Middle frontal gyrus (tissue), 1 donor: ENCODE measurements around the gene PTPN18.
"Not testable (repeated sequence)": the region's sequence is repeated elsewhere in the genome, so short reads cannot be mapped to it uniquely, and the experiment has no call there.

Experiments used
- DNase-seq: peaks from one replicate; pipeline ENCODE4 v3.0.0-alpha.2; 2015; ENCODE audit warnings: low spot score; ENCODE audit errors: extremely low spot score

The PTPN18 gene, protein sequence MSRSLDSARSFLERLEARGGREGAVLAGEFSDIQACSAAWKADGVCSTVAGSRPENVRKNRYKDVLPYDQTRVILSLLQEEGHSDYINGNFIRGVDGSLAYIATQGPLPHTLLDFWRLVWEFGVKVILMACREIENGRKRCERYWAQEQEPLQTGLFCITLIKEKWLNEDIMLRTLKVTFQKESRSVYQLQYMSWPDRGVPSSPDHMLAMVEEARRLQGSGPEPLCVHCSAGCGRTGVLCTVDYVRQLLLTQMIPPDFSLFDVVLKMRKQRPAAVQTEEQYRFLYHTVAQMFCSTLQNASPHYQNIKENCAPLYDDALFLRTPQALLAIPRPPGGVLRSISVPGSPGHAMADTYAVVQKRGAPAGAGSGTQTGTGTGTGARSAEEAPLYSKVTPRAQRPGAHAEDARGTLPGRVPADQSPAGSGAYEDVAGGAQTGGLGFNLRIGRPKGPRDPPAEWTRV

DNA sequence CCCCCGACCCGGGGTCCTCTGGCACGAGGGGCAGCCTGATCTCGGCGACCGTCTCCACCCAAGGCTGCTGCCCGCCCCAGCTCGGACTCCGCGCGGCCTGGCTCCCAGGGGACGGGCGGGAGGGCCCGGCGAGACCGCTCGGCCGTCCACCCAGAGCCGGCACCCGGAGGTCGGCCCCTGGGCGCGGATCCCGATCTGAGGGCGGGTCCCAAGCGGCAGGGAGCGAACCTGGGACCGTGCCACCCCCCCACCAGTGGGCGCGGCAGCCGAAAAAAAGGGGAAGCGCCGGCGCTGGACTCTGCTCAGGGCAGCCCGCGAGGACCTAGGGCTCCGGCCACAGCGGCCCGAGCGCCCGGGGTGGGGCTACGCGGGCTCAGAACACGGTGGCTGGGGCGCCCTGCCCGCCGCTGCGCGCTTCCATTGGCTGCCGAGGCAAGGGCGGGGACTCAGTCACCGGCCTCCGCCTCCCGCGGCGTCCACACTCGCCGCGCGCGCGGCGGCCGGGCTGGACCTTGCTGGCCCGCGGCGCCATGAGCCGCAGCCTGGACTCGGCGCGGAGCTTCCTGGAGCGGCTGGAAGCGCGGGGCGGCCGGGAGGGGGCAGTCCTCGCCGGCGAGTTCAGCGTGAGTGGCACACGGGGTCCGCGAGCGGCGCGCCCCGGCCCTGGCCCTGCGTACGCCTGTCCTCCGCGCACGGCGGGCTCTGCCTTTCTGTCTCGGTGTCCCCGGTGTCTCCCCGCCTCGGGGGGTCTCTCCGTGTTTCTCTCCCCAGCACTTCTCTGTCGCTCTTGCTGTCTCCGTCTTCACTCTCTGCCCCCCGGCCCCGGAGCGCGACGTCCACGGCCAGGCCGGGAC, at the start of gene PTPN18:
PTPN18 (plus strand) TSS at position 479 of the 854 bp plus-strand sequence; CDS start at position 531, 52 bp downstream.
- DNase-seq, result peak; percentile 85

DNA sequence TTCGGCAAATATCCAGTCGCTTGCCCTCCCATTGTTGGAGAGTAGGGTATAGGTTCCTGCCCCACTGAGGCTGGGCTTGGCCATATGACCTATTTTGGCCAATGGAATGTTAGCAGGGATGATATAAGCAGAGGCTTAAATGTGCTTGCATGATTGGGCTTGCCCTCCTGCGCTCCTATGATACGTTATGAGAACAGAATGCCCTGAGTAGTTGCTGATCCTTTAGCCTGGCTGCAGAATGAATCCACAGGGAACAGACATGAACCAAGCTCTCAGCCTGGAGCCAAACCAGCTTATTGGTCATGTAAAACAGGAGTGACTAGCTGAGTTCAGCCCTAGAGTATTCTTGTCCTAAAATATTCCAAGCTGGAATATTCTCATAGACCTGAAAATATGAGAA, 48.0 kb upstream of the PTPN18 start:
- no peak for DNase-seq

DNA sequence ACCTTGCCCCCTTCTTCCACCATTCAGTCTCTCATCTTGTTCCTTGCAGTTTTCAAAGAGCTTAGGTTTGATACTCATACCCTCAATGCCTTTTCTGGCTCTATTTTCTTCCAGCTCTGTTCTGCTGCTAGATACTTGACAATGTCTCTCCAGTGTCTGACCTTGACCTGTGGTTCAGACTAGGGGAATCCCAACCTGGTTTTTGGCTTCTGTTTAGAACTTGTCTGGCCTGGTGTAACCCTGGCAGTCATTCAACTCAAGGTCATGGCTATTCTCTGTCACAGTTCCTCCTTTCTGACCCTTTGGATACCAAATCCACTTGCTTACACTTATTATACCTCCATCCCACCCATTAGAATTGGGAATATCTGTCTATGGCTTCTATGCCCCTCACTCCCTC, 45.0 kb upstream of the PTPN18 start:
- no peak for DNase-seq

DNA sequence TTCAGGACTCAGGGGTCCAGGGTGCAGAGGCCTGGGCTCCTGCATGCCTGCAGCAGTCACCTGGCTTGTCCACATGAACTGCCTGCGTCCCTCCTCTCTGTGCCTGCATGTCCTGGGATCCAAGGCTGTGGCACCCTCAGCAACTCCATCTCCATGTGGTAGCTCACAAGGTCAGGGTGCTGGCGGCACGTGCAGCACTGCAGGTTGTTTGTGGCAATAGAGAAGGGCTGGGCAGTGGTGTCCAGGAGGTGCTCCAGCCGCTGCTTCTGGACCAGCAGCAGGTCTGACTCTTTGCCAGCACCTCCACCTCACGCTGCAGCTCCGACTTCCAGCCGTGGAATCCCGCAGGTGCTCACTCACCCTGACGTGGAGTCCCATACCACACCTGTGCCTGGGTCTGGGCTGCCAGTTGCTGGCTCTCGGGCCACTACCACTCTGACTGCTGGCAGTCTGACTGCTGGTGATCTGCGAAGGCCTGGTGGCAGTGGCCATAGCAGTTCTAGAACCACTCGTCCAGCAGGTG, 42.0 kb upstream of the PTPN18 start:
- no peak for DNase-seq

DNA sequence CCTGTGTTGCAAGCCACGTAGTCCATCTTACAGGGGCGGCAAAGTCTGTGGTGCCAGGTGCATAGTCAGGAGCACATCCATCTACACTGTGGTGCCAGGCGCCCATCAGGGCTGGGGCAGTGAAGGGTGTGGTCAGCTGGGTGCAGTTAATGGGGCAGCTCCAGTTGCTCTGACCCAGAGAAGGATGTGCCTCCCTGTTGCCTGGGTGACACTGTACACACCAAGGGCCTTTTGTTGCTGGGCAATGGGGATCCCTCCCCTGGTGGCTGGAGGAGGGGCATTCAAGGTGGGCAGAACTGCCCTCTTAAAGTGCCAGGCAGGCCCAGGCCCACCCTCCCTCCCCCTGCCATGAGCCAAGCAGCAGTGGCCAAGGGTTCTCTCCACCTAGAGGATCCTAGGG, 41.5 kb upstream of the PTPN18 start:
- no peak for DNase-seq

DNA sequence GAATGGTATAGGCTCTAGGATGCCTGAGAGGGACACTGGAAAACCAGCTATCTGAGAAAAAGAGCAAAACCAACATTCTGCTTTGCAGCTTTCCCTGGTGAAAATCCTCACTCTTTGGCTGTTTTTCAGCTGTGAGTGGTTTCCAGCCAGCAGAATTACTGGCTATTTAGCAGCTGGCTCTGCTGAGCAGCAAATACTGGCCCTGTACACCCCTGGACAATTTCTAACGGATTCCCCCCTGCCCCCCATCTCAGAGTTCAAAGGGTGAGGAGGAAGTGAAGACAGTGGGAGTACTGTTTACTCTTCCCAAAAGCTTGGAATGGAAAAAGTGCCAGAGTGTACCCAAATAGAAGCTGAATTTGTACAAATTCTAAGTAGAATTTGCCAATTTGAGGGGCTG, 39.3 kb upstream of the PTPN18 start:
- no peak for DNase-seq

DNA sequence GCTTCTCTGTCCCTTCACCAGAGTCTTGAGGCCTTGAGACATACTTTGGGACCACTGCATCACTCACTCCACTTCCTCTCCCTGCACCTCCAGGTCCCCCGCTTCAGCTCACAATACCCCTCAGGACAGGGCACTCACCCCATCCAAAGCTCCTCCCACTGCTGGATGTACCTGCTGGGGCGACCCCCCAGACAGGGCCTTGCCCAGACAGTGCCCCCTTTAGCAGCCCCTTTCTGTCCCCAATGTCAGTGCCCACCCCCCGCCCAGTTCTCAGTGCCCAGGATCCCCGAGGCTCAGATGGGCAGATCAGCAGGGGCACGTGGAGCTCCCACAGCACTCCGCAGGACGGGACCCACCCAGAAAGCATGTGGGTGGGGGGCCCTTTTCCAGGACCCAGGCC, 37.0 kb upstream of the PTPN18 start:
- DNase-seq, result no peak

DNA sequence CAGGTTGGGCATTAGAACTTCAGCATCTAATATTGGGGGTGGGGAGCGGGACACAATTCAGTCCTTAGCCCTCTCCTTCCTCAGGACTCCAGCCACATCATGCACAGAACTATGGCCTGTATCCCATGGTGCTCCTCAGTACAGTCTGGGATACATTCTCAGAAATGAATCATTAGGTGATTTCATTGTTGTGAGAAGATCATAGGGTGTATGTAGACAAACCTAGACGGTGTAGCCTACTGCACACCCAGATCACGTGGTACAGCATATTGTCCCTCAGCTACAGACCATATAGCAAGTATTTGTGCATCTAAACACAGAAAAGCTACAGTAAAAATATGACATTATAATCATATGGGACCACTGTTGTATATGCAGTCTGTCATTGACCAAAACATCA, 36.3 kb upstream of the PTPN18 start:
- no peak for DNase-seq

DNA sequence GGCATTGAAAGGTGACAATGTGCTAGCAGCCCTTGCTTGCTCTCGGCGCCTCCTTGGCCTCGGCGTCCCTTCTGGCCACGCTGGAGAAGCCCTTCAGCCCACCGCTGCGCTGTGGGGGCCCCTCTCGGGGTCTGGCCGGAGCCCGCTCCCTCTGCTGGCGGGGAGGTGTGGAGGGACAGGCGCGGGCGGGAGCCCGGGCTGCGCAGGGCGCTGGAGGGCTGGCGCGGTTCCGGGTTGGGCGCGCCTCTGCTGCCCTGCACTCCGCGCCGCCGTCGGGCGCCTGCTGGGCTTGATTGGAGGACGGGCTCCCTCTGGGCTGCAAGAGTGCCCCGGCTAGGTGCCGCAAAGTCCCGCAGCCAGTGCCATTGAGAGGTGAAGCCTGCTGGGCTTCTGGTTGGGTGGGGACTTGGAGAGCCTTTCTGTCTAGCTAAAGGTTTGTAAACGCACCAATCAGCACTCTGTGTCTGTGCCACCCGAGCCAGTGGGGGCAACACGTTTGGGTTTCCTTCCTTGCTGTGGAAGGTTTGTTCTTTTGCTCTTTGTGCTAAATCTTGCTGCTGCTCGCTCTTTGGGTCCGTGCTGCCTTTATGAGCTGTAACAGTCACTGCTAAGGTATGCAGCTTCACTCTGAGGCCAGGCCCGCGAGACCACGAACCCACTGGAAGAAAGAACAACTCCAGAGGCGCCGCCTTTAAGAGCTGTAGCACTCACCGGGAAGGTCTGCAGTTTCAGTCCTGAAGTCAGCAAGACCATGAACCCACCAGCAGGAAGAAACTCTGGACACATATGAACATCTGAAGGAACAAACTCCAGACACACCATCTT, 27.9 kb upstream of the PTPN18 start:
- DNase-seq, result no peak

DNA sequence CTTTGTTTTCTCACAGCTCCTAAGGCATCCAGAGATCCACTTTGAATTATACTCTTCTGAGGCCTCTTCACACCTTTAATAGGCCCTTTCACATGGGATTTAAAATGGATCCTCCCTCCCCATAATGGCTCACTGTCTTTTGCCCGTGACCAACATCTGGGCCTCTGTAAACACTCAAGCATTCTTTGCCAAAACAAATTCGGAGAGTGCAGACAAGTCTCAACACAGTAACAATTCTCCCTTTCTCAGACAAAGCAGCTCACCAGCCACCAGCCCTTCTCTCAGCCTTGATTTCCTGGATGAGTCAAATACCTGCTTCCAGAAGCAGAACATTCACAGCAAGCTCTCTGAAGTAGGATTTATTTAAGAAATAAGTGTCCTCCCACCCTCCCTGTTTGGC, 27.1 kb upstream of the PTPN18 start:
- DNase-seq, result no peak

DNA sequence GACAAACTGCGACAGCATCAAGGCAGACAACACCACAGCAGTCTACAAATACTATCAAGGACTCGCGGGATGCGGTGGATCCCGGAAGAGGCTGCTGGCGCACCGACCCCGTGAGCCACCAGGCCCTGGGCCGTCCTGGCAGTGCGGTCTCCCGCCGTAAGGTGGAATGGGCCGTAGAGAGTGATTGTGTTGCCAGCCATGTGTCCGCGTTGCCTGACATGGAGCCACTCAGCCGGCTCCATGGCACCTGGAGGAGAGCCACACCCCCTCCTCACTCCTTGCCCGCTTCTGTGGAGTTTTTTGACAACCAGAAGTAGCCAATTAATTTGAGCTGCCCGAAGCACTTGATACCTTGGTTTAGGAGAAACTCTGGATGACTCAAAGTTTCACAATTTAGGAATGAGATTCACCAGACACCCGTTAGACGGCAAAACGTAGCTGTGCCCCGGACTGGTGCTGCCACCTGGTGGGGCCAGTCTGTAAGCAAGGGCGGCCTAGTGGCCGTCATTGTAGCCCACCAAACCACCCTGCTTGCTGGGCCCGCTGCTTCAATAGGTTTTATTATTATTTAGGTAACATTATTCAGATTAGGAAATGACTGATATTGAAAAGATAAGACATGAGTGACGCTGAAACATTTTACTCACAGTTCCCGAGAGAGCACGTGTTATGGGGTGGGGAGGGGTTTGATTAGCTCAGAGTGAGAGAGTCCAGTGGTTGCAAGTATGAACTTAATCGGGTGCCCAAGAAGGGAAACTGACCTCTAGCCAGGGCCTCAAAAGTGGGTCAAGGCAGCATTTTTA, 23.4 kb upstream of the PTPN18 start:
- DNase-seq, result no peak

DNA sequence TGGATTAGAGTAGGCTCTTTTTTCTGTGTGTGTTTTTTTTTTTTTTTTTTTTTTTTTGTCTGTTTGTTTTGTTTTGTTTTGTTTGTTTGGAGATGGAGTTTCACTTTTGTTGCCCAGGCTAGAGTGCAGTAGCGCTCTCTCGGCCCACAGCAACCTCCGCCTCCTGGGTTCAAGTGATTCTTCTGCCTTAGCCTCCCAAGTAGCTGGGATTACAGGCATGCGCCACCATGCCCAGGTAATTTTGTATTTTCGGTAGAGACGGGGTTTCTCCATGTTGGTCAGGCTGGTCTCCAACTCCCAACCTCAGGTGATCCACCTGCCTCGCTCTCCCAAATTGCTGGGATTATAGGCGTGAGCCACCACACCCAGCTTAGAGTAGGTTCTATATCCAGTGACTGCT, 22.6 kb upstream of the PTPN18 start:
- DNase-seq, result not testable (repeated sequence)

DNA sequence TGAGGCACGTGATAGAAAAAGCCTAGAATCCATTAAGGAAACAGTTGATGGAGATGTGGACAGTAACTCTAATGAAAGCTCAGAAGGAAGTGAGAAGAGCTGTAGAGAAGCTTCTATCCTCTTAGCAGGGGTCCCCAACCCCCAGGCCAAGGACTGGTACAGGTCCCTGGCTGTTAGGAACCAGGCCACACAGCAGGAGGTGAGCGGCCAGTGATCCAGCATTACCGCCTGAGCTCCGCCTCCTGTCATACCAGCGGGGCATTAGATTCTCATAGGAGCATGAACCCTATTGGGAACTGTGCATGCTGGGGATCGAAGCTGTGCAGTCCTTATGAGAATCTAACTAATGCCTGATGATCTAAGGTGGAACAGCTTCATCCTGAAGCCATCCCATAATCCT, 21.8 kb upstream of the PTPN18 start:
- no peak for DNase-seq

DNA sequence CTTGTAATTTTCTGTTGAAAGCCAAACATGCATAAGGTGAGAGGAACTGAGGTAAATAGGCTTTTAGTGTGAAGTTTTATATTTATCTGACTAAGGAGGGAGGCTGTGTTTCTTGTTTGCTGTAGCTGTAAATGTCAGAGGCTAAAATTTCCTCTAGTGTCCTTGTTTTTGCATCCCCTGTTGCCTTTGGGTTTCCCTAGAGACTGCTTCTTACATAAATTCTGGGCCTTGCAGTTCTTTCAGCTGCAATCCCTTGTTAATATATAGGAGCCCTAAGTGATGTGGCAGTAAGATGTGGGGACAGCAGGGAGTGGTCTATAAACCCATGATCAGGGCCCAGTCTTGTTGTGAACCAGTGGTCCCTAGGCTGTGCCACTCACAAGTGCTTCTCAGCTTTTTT, 20.6 kb upstream of the PTPN18 start:
- no peak for DNase-seq

DNA sequence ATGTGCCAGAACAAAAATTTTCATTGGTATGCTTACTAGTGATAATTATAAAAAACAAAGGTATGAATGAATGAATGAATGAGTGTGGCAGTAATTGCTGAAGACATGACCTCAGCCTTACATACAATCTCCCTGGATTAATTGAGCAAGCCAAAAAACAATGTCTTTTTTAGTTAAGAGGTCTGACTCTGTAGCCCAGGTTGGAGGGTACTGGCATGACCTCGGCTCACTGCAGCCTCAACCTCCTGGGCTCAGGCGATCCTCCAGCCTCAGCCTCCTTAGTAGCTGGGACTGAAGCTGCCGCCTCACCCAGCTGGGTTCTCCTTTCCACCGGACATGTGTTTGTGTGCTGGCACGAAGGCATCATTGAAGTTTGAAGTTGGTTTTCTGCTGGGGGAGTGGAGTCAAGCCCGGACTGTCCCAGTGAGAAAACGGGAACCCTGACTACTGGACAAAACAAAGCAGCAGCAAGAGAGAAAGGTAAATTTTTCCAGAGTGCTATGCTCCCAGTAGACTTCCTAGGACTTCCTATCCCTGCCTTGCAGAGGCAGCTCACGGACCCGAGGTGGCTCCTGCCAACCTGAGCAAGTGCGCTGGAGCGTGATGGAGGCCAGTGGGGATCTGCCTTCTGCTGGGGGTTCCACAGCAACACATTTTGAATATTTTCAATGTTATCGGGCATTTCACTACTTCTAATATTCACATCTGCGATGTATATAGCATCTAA, 19.5 kb upstream of the PTPN18 start:
- DNase-seq, result no peak

DNA sequence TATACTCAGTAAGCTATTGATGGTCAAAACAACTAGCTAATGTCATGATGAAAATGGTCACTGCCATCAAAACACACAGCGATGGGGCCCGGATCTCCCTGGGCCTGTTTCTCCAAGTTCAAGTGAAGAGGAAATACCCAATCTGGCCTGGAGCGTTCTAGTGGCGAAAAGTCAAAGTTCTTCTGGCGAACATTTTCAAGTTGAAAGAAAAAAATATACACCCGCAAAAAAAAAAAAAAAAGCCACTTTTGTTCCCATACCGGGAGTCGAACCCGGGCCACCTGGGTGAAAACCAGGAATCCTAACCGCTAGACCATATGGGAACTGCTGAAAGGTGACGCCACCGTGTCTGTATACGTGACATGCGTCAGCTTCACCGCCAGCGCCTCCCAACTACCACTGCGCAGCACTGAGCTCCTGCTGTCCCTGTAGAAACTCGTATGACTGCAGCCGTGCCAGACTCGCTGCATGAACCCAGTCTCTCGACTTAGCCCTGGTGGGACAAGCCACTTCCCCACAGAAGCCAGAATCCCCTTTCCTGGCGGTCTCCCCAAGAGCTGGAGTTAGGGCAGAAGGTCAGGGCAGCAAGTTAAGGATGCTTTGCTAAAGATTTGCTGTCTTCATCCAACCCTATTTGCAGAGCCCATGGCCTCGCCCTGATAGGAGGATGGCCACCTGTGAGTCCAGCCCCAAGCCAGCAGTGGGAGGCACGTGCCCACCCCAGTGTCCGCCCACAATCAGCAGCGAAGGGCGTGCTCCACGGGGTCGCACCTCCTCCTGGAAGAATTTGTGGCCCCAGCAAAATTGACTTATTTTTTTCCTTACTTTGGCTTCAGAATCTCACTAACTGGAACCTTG, 18.8 kb upstream of the PTPN18 start:
- DNase-seq, result peak; percentile 63

DNA sequence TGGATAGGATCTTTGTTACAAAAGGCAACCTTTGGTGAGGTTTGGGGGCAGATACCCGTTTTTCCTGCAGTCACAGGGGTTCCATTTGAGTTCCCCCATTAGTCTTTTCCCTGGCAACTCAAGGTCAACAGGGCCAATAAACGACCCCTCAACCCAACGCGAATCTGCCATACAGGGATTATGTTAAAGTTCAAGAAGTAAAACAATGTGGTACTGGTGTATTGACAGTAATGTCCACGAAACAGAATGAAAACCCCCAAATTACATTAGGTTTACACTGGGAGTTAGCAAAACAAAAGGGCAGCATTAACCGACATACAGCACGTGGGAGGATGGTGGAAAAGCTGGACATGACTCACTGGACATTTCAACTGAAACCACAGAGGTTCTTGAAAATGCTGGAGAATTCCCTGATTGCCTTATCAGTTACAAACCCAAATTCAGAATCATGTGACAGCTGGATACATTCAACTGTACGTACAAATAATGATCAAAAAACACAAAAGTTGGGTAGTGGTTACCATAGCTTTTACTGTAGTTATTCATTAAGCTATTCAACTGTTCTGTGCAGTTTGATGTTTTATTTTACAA, 18.0 kb upstream of the PTPN18 start:
- no peak for DNase-seq

DNA sequence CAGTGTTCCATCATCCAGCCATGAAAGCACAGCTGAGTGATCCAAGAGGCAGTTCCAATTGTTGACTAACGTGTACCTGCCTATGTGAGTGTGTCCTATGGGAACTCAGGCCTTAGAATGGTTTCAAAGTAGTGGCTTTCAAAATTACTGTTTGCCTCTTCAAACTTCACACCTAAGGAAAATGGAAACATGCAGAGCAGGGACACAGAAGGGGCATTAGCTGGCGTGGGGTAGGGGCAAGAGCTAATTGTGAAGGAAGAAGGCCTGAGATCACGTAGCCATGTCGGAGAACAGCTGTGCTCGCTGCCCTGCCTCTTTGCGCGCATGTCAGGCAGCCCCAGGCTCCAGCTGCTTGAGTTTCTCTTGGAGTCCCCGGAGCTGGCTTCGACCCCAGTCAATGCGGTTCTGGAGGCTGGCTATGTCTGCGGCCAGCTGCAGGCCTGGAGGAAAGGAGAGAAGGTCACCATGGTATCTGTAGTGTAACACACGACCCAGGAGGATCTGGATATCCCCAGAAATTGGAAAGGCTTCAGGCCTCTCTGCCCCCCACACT, 17.0 kb upstream of the PTPN18 start:
- DNase-seq, result no peak
